Gastroesophageal sphincter (tissue), 4 donors: Measurements from ENCODE around the gene MYLK. TPM values are rescaled to one million over a fixed set of nuclear protein-coding genes. Genes with fewer than 3 reads are reported as not detected.

Experiments
- ATAC-seq: fragments of 150-250 bp; one replicate; pipeline ENCODE4 v1.9.1; 2016; ENCODE audit warnings: mild to moderate bottlenecking, moderate library complexity
- H3K27ac ChIP-seq, 4 donors: fragments of 200-600 bp; sonication (generic) in 3 of 4; 1 replicate in 3 of 4; 2 replicates in 1 of 4; pipeline ENCODE4 v1.5.1; 2016 to 2019
- H3K27me3 ChIP-seq: fragments of 200-600 bp; sonication (generic); one replicate; pipeline ENCODE4 v1.5.1; 2019
- H3K36me3 ChIP-seq, 2 donors: fragments of 200-600 bp; sonication (generic); one replicate each; pipeline ENCODE4 v1.5.1; 2019; ENCODE audit warnings: control low read depth in 1 of 2
- H3K4me1 ChIP-seq, 3 donors: fragments of 200-600 bp; sonication (generic); 1 replicate in 2 of 3; 2 replicates in 1 of 3; pipeline ENCODE4 v1.5.1; 2016 to 2019; ENCODE audit warnings: control low read depth in 2 of 3
- H3K4me3 ChIP-seq, 2 donors: fragments of 200-600 bp; sonication (generic); one replicate each; pipeline ENCODE4 v1.5.1; 2019; ENCODE audit warnings: mild to moderate bottlenecking in 1 of 2, moderate library complexity in 1 of 2
- H3K9me3 ChIP-seq, 3 donors: fragments of 200-600 bp; sonication (generic); one replicate each; pipeline ENCODE4 v1.5.1; 2017 to 2019; ENCODE audit warnings: control low read depth in 2 of 3
- EP300 ChIP-seq: sonication (generic); formaldehyde crosslinking; IDR thresholded peaks from one replicate; pipeline ENCODE4 v1.6.1; 2017; ENCODE audit warnings: antibody characterized with exemption, mild to moderate bottlenecking
- POLR2A ChIP-seq, 2 donors: fragments of 450-650 bp; IDR thresholded peaks; one replicate each; pipeline ENCODE4 v1.6.1; 2017; ENCODE audit warnings: antibody characterized with exemption in 2 of 2, mild to moderate bottlenecking in 2 of 2, moderate library complexity in 1 of 2
- POLR2AphosphoS5 ChIP-seq: sonication (generic); formaldehyde crosslinking; IDR thresholded peaks from one replicate; pipeline ENCODE4 v1.6.1; 2017; ENCODE audit warnings: antibody characterized with exemption
- WGBS, 2 donors: methylation state at CpG; one replicate each; pipeline ENCODE4 v1.1.5; 2018; ENCODE audit warnings: low coverage in 1 of 2; 5-methylcytosine and 5-hydroxymethylcytosine counted together
- total RNA-seq, 4 donors: library from RNA; depleted of rRNA; stranded (reverse); fragments of >200 nt; gene quantifications; one replicate each; pipeline ENCODE4 v1.1.0, GENCODE V29; 2016
- TF ChIP-seq, protein P1 (sequence below), 4 experiments: fragments of 200-600 bp in 2 of 4; fragments of 450-650 bp in 2 of 4; sonication (generic) in 1 of 4; IDR thresholded peaks; one replicate each; pipeline ENCODE4 v1.5.1; 2017 to 2019; ENCODE audit warnings: antibody characterized with exemption in 4 of 4, mild to moderate bottlenecking in 2 of 4, moderate library complexity in 2 of 4

The MYLK gene
- total RNA-seq, 4 donors from 2014 or later, result 1,558 to 2,522 (median 2,261) TPM

DNA sequence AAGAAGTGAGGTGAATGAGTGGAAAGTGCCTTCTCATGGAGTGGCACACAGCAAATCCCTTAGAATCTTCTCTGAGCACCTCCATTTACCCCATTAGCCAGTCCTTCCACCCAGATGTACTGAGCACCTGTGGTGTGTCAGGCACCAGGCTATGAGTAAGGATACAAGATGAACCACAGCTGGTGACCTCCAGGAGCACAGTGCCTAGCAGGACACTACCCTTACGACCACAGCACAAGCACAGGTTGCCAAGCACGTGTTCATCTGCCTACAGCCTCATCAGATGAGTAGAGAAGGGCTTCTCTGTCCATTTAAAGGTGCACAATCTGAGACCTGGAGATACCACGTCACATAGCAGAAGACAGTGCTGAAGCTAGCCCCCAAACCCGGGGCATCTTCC, 6.2 kb downstream of the MYLK start:
- no peak for TF ChIP-seq EP300
- no peak for TF ChIP-seq POLR2AphosphoS5
- TF ChIP-seq, protein P1, sequence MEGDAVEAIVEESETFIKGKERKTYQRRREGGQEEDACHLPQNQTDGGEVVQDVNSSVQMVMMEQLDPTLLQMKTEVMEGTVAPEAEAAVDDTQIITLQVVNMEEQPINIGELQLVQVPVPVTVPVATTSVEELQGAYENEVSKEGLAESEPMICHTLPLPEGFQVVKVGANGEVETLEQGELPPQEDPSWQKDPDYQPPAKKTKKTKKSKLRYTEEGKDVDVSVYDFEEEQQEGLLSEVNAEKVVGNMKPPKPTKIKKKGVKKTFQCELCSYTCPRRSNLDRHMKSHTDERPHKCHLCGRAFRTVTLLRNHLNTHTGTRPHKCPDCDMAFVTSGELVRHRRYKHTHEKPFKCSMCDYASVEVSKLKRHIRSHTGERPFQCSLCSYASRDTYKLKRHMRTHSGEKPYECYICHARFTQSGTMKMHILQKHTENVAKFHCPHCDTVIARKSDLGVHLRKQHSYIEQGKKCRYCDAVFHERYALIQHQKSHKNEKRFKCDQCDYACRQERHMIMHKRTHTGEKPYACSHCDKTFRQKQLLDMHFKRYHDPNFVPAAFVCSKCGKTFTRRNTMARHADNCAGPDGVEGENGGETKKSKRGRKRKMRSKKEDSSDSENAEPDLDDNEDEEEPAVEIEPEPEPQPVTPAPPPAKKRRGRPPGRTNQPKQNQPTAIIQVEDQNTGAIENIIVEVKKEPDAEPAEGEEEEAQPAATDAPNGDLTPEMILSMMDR (IDR thresholded peaks at IDR 0.05), result no peak
- no peak for TF ChIP-seq POLR2A (IDR thresholded peaks at IDR 0.05)
- 40% methylated on average over 1 of the region's 4 CpGs; no CpG with 5 or more reads in 1 of the 2 donors for WGBS, 2 donors
- Histone ChIP-seq H3K4me1 (peaks cover 0 to 7% (median 0%) of the 10 kb centered on the region in 3 donors), H3K27me3 (no peaks in the 10 kb centered on the region), H3K27ac (no peak overlapping the region), H3K9me3 (no peaks in the 10 kb centered on the region), H3K4me3 (no peak overlapping the region), H3K36me3 (no peaks in the 10 kb centered on the region)
- ATAC-seq, result no peak

DNA sequence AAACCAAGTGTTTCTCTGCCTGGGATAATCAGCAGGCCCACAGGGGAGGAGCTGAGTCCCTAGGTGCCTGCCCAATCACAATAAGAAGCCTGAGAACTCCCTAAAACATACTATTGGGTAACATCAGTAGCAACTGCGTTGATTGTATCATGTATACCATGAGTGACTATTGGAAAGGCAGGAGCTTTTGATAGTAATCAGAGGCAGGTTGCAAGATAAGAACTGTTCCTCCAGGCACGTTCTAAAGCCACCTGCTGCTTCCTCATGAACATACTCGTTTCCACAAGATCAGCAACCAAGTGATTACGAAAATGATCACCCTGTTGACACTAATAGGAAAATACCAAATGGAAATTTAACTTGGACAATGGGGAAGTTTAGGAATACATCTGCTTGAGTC, 6.7 kb downstream of the MYLK start:
- no peaks in the 10 kb centered on the region for H3K36me3 ChIP-seq
- TF ChIP-seq POLR2AphosphoS5 (no peak), POLR2A (IDR thresholded peaks at IDR 0.05) (no peak)
- TF ChIP-seq, protein P1 (IDR thresholded peaks at IDR 0.05), result no peak
- H3K27me3 ChIP-seq, result no peaks in the 10 kb centered on the region
- ATAC-seq, result no peak
- peaks cover 0 to 3% (median 0%) of the 10 kb centered on the region in 3 donors for H3K4me1 ChIP-seq
- no peak overlapping the region for H3K4me3 ChIP-seq
- 86% methylated on average over 4 of the region's 4 CpGs; no CpG with 5 or more reads in 1 of the 2 donors for WGBS, 2 donors
- H3K9me3 ChIP-seq, result no peaks in the 10 kb centered on the region
- no peak overlapping the region for H3K27ac ChIP-seq

DNA sequence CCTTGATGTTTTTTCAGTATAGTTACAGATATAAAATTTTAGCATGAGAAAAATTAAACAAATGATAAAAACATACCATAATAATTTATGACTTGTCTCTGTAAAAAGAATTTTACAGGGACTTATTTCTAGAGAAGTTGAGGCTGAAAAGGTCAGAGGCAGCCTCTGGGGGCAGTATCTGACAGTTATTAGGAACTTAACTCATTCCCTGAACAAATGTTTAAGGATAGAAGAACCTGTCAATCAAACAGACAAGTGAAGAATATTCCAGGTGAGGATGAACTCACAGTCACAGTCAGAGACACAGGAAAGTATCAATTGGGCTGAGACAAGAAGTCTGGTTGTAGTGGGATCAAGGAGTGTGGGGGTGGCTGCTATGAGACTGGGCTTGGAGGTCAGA, 7.3 kb downstream of the MYLK start:
- no peaks in the 10 kb centered on the region for H3K9me3 ChIP-seq
- H3K36me3 ChIP-seq, result no peaks in the 10 kb centered on the region
- no peak overlapping the region for H3K27ac ChIP-seq
- H3K4me1 ChIP-seq, result no peaks in the 10 kb centered on the region
- no peak overlapping the region for H3K4me3 ChIP-seq
- no peak for ATAC-seq
- no peaks in the 10 kb centered on the region for H3K27me3 ChIP-seq
- TF ChIP-seq POLR2A (IDR thresholded peaks at IDR 0.05) (no peak), POLR2AphosphoS5 (no peak), EP300 (no peak)
- TF ChIP-seq, protein P1 (IDR thresholded peaks at IDR 0.05), result no peak

- Histone ChIP-seq H3K9me3 (no peaks in the 10 kb centered on the region), H3K27me3 (no peaks in the 10 kb centered on the region), H3K4me1 (no peaks in the 10 kb centered on the region), H3K36me3 (no peaks in the 10 kb centered on the region), H3K4me3 (no peak overlapping the region), H3K27ac (no peak overlapping the region)
- WGBS, 2 donors, result 76 to 83% methylated on average over 1 of the region's 1 CpG
- ATAC-seq, result no peak
- TF ChIP-seq POLR2AphosphoS5 (no peak), EP300 (no peak), POLR2A (IDR thresholded peaks at IDR 0.05) (no peak)
- TF ChIP-seq, protein P1 (IDR thresholded peaks at IDR 0.05), result no peak
Observed at GRCh38 chr3:123872621-123873020, 11.5 kb downstream of the MYLK start.

DNA sequence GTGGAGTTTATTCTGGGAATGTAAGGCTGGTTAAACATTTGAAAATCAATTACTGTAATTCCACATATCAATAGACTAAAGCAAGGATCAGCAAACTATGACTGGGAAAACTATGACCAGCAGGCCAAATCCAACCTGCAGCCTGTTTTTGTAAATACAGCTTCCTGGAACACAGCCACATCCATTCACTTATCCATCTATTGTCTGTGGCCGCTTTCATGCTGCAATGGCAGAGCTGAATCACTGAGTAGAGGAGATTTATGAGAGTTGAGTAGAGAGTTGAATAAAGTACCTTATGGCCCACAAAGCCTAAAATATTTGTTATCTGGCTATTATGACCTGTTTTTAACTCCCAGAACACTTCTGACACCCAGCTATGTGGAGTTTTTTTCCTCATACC, 12.2 kb downstream of the MYLK start:
- Histone ChIP-seq H3K4me3 (no peak overlapping the region), H3K27ac (no peak overlapping the region), H3K27me3 (no peaks in the 10 kb centered on the region), H3K36me3 (no peaks in the 10 kb centered on the region), H3K9me3 (no peaks in the 10 kb centered on the region), H3K4me1 (no peaks in the 10 kb centered on the region)
- 90 to 92% methylated on average over 1 of the region's 1 CpG for WGBS, 2 donors
- ATAC-seq, result no peak
- TF ChIP-seq, protein P1 (IDR thresholded peaks at IDR 0.05), result no peak
- TF ChIP-seq POLR2AphosphoS5 (no peak), EP300 (no peak), POLR2A (IDR thresholded peaks at IDR 0.05) (no peak)
